ENCODE measurements around the gene SRSF9. TPM values are rescaled to one million over a fixed set of nuclear protein-coding genes. Genes with fewer than 3 reads are reported as not detected.
"Not testable (repeated sequence)": the region's sequence is repeated elsewhere in the genome, so short reads cannot be mapped to it uniquely, and the experiment has no call there.

SRSF9 gene
- polyA plus RNA-seq, 1 experiment, result 154 TPM

DNA sequence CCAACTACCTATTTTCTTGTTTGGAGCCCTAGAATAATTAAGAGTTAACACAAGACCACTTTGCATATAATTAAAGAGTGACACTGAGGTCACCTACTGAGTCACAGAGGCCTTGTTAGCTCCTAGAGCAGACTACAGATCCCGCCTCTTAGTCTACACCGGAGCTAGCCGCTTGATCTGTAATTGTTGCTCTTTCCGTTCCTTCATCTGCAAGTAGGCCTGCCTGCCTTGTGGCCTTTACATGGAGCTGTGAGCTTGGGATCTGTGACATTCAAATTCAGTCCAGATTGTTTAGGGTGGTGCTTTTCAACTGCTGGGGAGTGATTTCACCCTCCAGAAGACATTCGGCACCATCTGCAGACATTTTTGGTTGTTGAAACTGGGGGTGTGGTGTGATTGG is 20.8 kb upstream of the SRSF9 start:
- no peak for DNase-seq (ENCODE audit: low read depth, low spot score)
- ChIA-PET POLR2A (no interaction called here), CTCF (no interaction called here)
- TF ChIP-seq, protein P1, sequence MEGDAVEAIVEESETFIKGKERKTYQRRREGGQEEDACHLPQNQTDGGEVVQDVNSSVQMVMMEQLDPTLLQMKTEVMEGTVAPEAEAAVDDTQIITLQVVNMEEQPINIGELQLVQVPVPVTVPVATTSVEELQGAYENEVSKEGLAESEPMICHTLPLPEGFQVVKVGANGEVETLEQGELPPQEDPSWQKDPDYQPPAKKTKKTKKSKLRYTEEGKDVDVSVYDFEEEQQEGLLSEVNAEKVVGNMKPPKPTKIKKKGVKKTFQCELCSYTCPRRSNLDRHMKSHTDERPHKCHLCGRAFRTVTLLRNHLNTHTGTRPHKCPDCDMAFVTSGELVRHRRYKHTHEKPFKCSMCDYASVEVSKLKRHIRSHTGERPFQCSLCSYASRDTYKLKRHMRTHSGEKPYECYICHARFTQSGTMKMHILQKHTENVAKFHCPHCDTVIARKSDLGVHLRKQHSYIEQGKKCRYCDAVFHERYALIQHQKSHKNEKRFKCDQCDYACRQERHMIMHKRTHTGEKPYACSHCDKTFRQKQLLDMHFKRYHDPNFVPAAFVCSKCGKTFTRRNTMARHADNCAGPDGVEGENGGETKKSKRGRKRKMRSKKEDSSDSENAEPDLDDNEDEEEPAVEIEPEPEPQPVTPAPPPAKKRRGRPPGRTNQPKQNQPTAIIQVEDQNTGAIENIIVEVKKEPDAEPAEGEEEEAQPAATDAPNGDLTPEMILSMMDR (IDR thresholded peaks at IDR 0.05; ENCODE audit: low read depth, low read length), result no peak
- H3K9me3 ChIP-seq (ENCODE audit: control insufficient read depth, insufficient read depth, low read length), result no peaks in the 10 kb centered on the region
- H3K4me3 ChIP-seq (ENCODE audit: low read depth, low read length), result no peak overlapping the region
- H3K27me3 ChIP-seq (ENCODE audit: control insufficient read depth, insufficient read depth, low read length), result no peaks in the 10 kb centered on the region
- no peak overlapping the region for H3K27ac ChIP-seq (ENCODE audit: low read depth, low read length)

DNA sequence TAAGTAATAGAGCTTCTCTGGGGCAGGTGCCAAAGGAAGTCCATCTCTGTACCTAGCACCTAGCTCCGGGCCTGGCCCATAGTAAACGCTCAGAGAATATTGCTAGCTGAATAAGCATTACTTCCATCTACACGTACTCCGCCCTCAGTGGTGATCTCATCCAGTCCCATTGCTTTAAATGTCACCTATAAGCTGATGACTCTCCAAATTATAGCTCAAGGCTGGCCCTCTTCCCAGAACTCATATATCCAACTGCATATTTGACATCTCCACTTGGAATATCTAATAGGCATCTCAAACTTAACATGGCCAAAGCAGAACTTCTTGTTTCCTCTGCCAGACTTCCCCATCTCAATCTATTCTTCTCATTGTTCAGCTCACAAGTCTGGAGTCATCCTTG is 19.5 kb upstream of the SRSF9 start:
- CTCF ChIA-PET, result interaction anchor here (1.3 to 1.5 kb wide), 2 partner anchors 19 to 20 kb away, joined by 4 to 5 read pairs; no protein-coding TSS in a partner anchor
- POLR2A ChIA-PET, result no interaction called here
- no peak overlapping the region for H3K4me3 ChIP-seq (ENCODE audit: low read depth, low read length)
- H3K9me3 ChIP-seq (ENCODE audit: control insufficient read depth, insufficient read depth, low read length), result no peaks in the 10 kb centered on the region
- TF ChIP-seq, protein P1 (IDR thresholded peaks at IDR 0.05; ENCODE audit: low read depth, low read length), result no peak
- H3K27ac ChIP-seq (ENCODE audit: low read depth, low read length), result no peak overlapping the region
- no peaks in the 10 kb centered on the region for H3K27me3 ChIP-seq (ENCODE audit: control insufficient read depth, insufficient read depth, low read length)
- no peak for DNase-seq (ENCODE audit: low read depth, low spot score)

DNA sequence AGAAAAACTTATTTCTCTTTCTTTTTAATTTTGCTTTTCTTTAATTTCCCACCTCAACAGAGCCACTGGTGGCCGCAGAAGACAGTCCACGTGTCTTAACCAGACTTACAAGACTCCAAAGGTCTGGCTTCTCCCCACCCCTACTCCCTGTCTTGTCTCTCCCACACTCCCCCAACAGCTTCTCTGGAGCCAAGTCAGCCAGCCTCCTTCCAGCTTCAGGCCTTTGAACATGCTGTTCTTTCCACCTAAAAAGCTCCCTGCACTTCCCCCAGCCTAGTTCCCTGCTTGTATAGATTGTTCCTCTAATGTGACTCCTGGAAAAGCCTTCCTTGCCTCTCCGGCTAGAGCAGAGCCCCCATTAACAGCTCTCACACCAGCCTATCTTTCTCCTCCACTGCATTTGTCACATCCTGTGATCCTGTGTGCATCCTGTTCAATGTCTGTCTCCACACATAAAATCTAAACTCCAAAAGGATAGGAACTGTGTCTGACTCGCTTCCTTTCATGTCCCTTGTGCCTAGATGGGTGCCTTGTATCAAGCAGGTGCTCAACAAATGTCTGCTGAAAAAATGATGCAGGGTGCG is 18.6 kb upstream of the SRSF9 start:
- ChIA-PET CTCF (interaction anchor here (1.3 to 1.5 kb wide), 2 partner anchors 18 to 19 kb away, joined by 4 to 5 read pairs; no protein-coding TSS in a partner anchor), POLR2A (no interaction called here)
- H3K27ac ChIP-seq (ENCODE audit: low read depth, low read length), result no peak overlapping the region
- TF ChIP-seq, protein P1 (IDR thresholded peaks at IDR 0.05; ENCODE audit: low read depth, low read length), result no peak
- no peaks in the 10 kb centered on the region for H3K9me3 ChIP-seq (ENCODE audit: control insufficient read depth, insufficient read depth, low read length)
- no peaks in the 10 kb centered on the region for H3K27me3 ChIP-seq (ENCODE audit: control insufficient read depth, insufficient read depth, low read length)
- H3K4me3 ChIP-seq (ENCODE audit: low read depth, low read length), result no peak overlapping the region
- no peak for DNase-seq (ENCODE audit: low read depth, low spot score)

DNA sequence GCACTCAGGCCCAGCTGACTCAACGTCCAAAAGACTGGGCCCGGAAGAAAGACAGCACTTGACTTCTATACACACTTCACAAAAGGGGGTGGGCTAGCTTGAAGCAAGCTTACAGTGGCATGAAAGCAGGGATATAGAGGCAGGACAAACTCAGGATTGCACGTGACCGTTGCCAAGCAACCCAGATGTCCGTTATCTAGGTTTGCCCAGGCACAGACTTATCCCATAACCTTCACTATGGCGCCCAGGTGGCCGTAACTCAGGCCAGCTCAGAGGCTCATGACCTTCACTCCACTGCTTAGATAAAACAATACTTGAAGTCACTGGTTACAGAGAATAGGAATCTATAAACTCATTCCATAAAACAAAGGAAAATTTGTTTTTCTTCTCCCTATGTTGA is 18.0 kb upstream of the SRSF9 start:
- H3K4me3 ChIP-seq (ENCODE audit: low read depth, low read length); H3K27ac ChIP-seq (ENCODE audit: low read depth, low read length); DNase-seq (ENCODE audit: low read depth, low spot score); H3K27me3 ChIP-seq (ENCODE audit: control insufficient read depth, insufficient read depth, low read length); POLR2A ChIA-PET; H3K9me3 ChIP-seq (ENCODE audit: control insufficient read depth, insufficient read depth, low read length): not testable (repeated sequence)
- CTCF ChIA-PET, result interaction anchor here (1.3 kb wide), 1 partner anchor 19 kb away, joined by 4 read pairs; no protein-coding TSS in a partner anchor

DNA sequence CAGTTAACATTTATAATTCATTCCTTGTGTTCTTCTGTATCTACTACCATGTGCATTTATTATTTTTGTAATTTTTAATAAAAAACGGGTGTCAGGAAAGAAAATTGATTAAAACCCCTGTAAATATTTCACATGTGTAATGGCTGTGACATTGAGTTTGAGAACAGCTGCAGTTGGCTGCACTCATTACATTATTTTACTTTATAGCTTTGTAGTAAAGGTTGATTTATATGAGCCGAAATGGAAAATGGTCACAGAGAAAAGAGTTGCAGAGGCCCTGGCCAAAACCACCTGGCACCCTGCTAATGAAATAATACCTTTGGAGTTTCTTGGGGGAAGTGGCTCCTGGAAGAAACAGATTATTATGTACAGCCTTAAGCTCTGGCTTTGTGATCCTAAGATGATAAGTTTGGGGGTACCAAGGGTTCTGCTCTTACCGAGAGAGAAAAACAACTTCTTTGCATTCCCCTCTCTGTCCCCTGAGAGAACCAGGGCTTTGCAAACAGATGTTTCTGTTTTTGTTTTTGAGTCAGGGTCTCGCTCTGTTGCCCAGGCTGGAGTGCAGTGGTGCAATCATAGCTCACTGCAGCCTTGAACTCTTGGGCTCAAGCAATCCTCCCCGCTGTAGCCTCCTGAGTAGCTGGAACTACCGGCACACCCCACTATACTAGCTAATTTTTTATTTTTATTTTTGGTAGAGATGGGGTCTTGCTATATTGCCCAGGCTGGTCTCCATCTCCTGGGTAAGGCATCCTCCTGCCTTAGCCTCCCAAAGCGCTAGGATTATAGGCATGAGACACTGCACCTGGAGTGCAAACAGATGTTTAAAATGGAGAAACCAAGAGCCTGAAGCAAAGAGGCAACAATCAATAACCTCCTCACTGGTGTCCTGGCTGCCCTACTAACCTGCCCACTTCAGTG is 16.7 kb upstream of the SRSF9 start:
- POLR2A ChIA-PET, result interaction anchor here (1.0 kb wide), 1 partner anchor 10 kb away, joined by 7 read pairs; no protein-coding TSS in a partner anchor
- CTCF ChIA-PET, result interaction anchor here (0.5 kb wide), 1 partner anchor 10 kb away, joined by 4 read pairs; the partner anchor contains the start of gene DYNLL1
- DNase-seq (ENCODE audit: low read depth, low spot score), result no peak

More for the DNA sequence above, 16.7 kb upstream of the SRSF9 start:
- Histone ChIP-seq H3K9me3 (ENCODE audit: control insufficient read depth, insufficient read depth, low read length) (no peaks in the 10 kb centered on the region), H3K4me3 (ENCODE audit: low read depth, low read length) (no peak overlapping the region), H3K27me3 (ENCODE audit: control insufficient read depth, insufficient read depth, low read length) (no peaks in the 10 kb centered on the region), H3K27ac (ENCODE audit: low read depth, low read length) (no peak overlapping the region)
- TF ChIP-seq, protein P1 (IDR thresholded peaks at IDR 0.05; ENCODE audit: low read depth, low read length), result no peak
